Endothelial cell of umbilical vein (primary cell): ENCODE measurements around the gene DDX59. TPM values are rescaled to one million over a fixed set of nuclear protein-coding genes. Genes with fewer than 3 reads are reported as not detected.

Source experiments
- BruUV-seq: library from RNA; stranded (reverse); fragments of 400-500 nt; replicated peaks from 2 replicates; lab custom pipeline; 2021; lab: Mats Ljungman, UMichigan
- CTCF ChIA-PET: fragments of 300-600, 350-600 bp; sonication (Branson Sonifier 250); formaldehyde crosslinking; loops from one replicate; lab custom pipeline; 2021; ENCODE audit warnings: antibody characterized with exemption, inconsistent platforms; lab: Charles Lee
- POLR2A ChIA-PET: fragments of 300-600, 350-600 bp; sonication (Branson Sonifier 250); formaldehyde crosslinking; loops from one replicate; lab custom pipeline; 2021; ENCODE audit warnings: antibody characterized with exemption, inconsistent platforms; lab: Charles Lee
- DNase-seq: peaks from one replicate; pipeline ENCODE4 v3.0.0-alpha.2; 2011; ENCODE audit warnings: low read depth, low spot score
- FAIRE-seq: peaks from 2 replicates; lab custom pipeline; 2011; peaks lifted over from hg19 to GRCh38; lab: Jason Lieb, UNC
- H2AFZ ChIP-seq: 2 replicates; pipeline ENCODE4 v1.6.0; 2012; ENCODE audit warnings: low read depth, low read length, control low read depth, inconsistent platforms
- H3K27ac ChIP-seq: 2 replicates; pipeline ENCODE4 v1.5.1; 2011; ENCODE audit warnings: low read depth, mild to moderate bottlenecking, control low read depth, low read length, moderate library complexity; ENCODE audit not compliant: insufficient read depth
- H3K27me3 ChIP-seq, 2 experiments: 2 replicates each; pipeline versions ENCODE4 v1.6.0 to v1.6.1; 2011; ENCODE audit warnings: low read length in 2 of 2, mixed read lengths in 1 of 2; ENCODE audit not compliant: control insufficient read depth in 2 of 2, insufficient read depth in 2 of 2
- H3K36me3 ChIP-seq, 2 experiments: 2 replicates in 1 of 2; 3 replicates in 1 of 2; pipeline ENCODE4 v1.5.1; 2011; ENCODE audit warnings: low read length in 2 of 2, mild to moderate bottlenecking in 1 of 2, moderate library complexity in 1 of 2; ENCODE audit not compliant: control insufficient read depth in 2 of 2, insufficient read depth in 2 of 2; ENCODE audit errors: extremely low read depth in 1 of 2
- H3K4me1 ChIP-seq: 3 replicates; pipeline ENCODE4 v1.5.1; 2011; ENCODE audit warnings: mild to moderate bottlenecking, low read length; ENCODE audit not compliant: control insufficient read depth, insufficient read depth; ENCODE audit errors: extremely low read depth
- H3K4me2 ChIP-seq: 2 replicates; pipeline ENCODE4 v1.6.1; 2011; ENCODE audit warnings: low read length, control low read depth, mixed read lengths; ENCODE audit not compliant: insufficient read depth
- H3K4me3 ChIP-seq, 3 experiments: fragments of 200-600 bp in 1 of 3; sonication (generic), shearing (Covaris generic) in 1 of 3; replicated peaks in 1 of 3; 2 replicates each; pipeline ENCODE4 v1.5.1; 2011 to 2016; ENCODE audit warnings: control low read depth in 3 of 3, low read length in 3 of 3, mild to moderate bottlenecking in 2 of 3, inconsistent platforms in 1 of 3, low read depth in 1 of 3, moderate library complexity in 1 of 3; ENCODE audit not compliant: insufficient read depth in 1 of 3
- H3K79me2 ChIP-seq: 2 replicates; pipeline ENCODE4 v1.6.0; 2012; ENCODE audit warnings: low read length, inconsistent platforms; ENCODE audit not compliant: control insufficient read depth, insufficient read depth
- H3K9ac ChIP-seq: replicated peaks from 2 replicates; pipeline ENCODE3; 2011; ENCODE audit warnings: low read length, control low read depth; ENCODE audit not compliant: insufficient read depth; ENCODE audit errors: extremely low read depth
- H3K9me1 ChIP-seq: replicated peaks from 3 replicates; pipeline ENCODE4 v1.6.0; 2011; ENCODE audit warnings: mild to moderate bottlenecking, low read length; ENCODE audit not compliant: control insufficient read depth, insufficient read depth; ENCODE audit errors: extremely low read depth
- H3K9me3 ChIP-seq: replicated peaks from 2 replicates; pipeline ENCODE4 v1.5.1; 2012; ENCODE audit warnings: low read length, inconsistent platforms; ENCODE audit not compliant: control insufficient read depth, insufficient read depth
- H4K20me1 ChIP-seq: replicated peaks from 2 replicates; pipeline ENCODE3; 2011; ENCODE audit warnings: mild to moderate bottlenecking, low read length; ENCODE audit not compliant: control insufficient read depth, insufficient read depth; ENCODE audit errors: extremely low read depth
- CTCF ChIP-seq, 2 donors: IDR thresholded peaks; 1 replicate in 1 of 2; 2 replicates in 1 of 2; pipeline ENCODE4 v1.5.1; 2011; ENCODE audit warnings: low read length in 2 of 2, mild to moderate bottlenecking in 2 of 2, moderate library complexity in 2 of 2, control low read depth in 1 of 2, inconsistent platforms in 1 of 2, low read depth in 1 of 2; ENCODE audit not compliant: insufficient read depth in 1 of 2; ENCODE audit errors: extremely low read depth in 1 of 2
- EZH2 ChIP-seq: IDR thresholded peaks from 2 replicates; pipeline ENCODE4 v1.6.1; 2012; ENCODE audit warnings: borderline replicate concordance, low read depth, mild to moderate bottlenecking, moderate library complexity, low read length, inconsistent platforms; ENCODE audit not compliant: severe bottlenecking
- FOS ChIP-seq: IDR thresholded peaks from 2 replicates; pipeline ENCODE4 v1.6.1; 2011; ENCODE audit warnings: mild to moderate bottlenecking, low read length, moderate library complexity, borderline replicate concordance; ENCODE audit not compliant: insufficient read depth
- GATA2 ChIP-seq: IDR thresholded peaks from 2 replicates; pipeline ENCODE4 v1.7.0; 2011; ENCODE audit warnings: low read depth, mild to moderate bottlenecking, moderate library complexity, mixed read lengths, low read length; ENCODE audit not compliant: insufficient read length, insufficient read depth
- JUN ChIP-seq: IDR thresholded peaks from 2 replicates; pipeline ENCODE4 v1.6.1; 2011; ENCODE audit warnings: borderline replicate concordance, low read depth; ENCODE audit not compliant: insufficient read length, insufficient read depth
- MYC ChIP-seq: IDR thresholded peaks from one replicate; pipeline ENCODE4 v1.6.1; 2011; ENCODE audit warnings: mild to moderate bottlenecking, low read depth, low read length
- POLR2A ChIP-seq: IDR thresholded peaks from 2 replicates; pipeline ENCODE4 v1.6.1; 2012; ENCODE audit warnings: low read depth, mild to moderate bottlenecking, control low read depth, low read length
- POLR2AphosphoS5 ChIP-seq: IDR thresholded peaks from 2 replicates; pipeline ENCODE4 v1.6.1; 2012; ENCODE audit warnings: low read depth, mild to moderate bottlenecking, control low read depth, low read length, moderate library complexity; ENCODE audit not compliant: insufficient read depth
- dilution Hi-C: fragments of 300-500 bp; cut with MboI; formaldehyde crosslinking; loops from one replicate; pipeline ENCODE4 v1.15.0; 2019; ENCODE audit warnings: low sequenced_read_pairs; ENCODE audit not compliant: extremely low pct_ligation_motif_present
- intact Hi-C: fragments of 100-400 bp; cut with micrococcal nuclease; formaldehyde crosslinking; loops from one replicate; pipeline ENCODE4 v1.10.0; 2022
- polyA plus RNA-seq, 4 experiments: library from polyadenylated mRNA; depleted of rRNA in 3 of 4; stranded (reverse) in 3 of 4; unstranded in 1 of 4; fragments of >200 nt; gene quantifications; 2 replicates each; pipeline versions ENCODE4 v1.2.1 to v1.2.3, GENCODE V29; 2011 to 2012; ENCODE audit warnings: missing spikeins in 1 of 4
- total RNA-seq: library from RNA; stranded (reverse); gene quantifications from 2 replicates; pipeline ENCODE4 v1.2.3, GENCODE V29; 2021
- TF ChIP-seq, protein P1 (sequence below): IDR thresholded peaks from 2 replicates; pipeline ENCODE4 v1.6.1; 2011; ENCODE audit not compliant: insufficient read depth, insufficient read length

DDX59 gene
- total and polyA plus RNA-seq, 2 donors (not counting 3 experiments of a cell fraction or from before 2014, with no cell fraction given): 8.1 to 17.7 TPM

- no peak for DNase-seq
- no peak overlapping the region for H3K4me3 ChIP-seq
- H3K36me3 ChIP-seq: no peaks in the 10 kb centered on the region
- H3K9me3 ChIP-seq: no peaks in the 10 kb centered on the region
- H4K20me1 ChIP-seq: no peaks in the 10 kb centered on the region
- no peaks in the 10 kb centered on the region for H3K27me3 ChIP-seq
- no peak overlapping the region for H3K4me2 ChIP-seq
- no peak overlapping the region for H2AFZ ChIP-seq
- ChIA-PET CTCF (interaction anchor here (2.5 kb wide), 1 partner anchor 55 kb away, joined by 10 read pairs; no protein-coding TSS in a partner anchor), POLR2A (no interaction called here)
- H3K9me1 ChIP-seq: no peaks in the 10 kb centered on the region
- no peak overlapping the region for H3K9ac ChIP-seq
- intact Hi-C loops (no loop called here), dilution Hi-C loops (no loop called here)
- no peaks in the 10 kb centered on the region for H3K79me2 ChIP-seq
- no peak for TF ChIP-seq POLR2A
- TF ChIP-seq, protein P1, sequence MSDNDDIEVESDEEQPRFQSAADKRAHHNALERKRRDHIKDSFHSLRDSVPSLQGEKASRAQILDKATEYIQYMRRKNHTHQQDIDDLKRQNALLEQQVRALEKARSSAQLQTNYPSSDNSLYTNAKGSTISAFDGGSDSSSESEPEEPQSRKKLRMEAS: no peak
- TF ChIP-seq CTCF (IDR thresholded peaks at IDR 0.05; ENCODE audit: extremely low read depth in 1 of 2, insufficient read depth in 1 of 2, low read depth in 1 of 2, low read length in 2 of 2): no peak
- no peak for TF ChIP-seq POLR2AphosphoS5
- no peaks in the 10 kb centered on the region for H3K4me1 ChIP-seq
- no peak for FAIRE-seq
- no peak overlapping the region for H3K27ac ChIP-seq
- no TSS peak for BruUV-seq
These were observed 7.1 kb upstream of the DDX59 start for GRCh38 chr1:200676829-200677228.

GRCh38 chr1:200675588-200675852 lies 5.8 kb upstream of the DDX59 start:
- Histone ChIP-seq H3K9ac (no peak overlapping the region), H4K20me1 (no peaks in the 10 kb centered on the region), H3K4me3 (no peak overlapping the region), H3K9me3 (no peaks in the 10 kb centered on the region), H3K9me1 (no peaks in the 10 kb centered on the region), H3K27ac (no peak overlapping the region), H3K27me3 (no peaks in the 10 kb centered on the region), H2AFZ (no peak overlapping the region), H3K4me1 (peaks cover 10% of the 10 kb centered on the region), H3K36me3 (no peaks in the 10 kb centered on the region), H3K79me2 (no peaks in the 10 kb centered on the region), H3K4me2 (no peak overlapping the region)
- TF ChIP-seq MYC (no peak), CTCF (IDR thresholded peaks at IDR 0.05; ENCODE audit: extremely low read depth in 1 of 2, insufficient read depth in 1 of 2, low read depth in 1 of 2, low read length in 2 of 2) (no peak), JUN (no peak), EZH2 (no peak), GATA2 (no peak), FOS (no peak), POLR2AphosphoS5 (no peak), POLR2A (no peak)
- TF ChIP-seq, protein P1: no peak
- CTCF ChIA-PET: interaction anchor here (2.5 kb wide), 1 partner anchor 54 kb away, joined by 10 read pairs; no protein-coding TSS in a partner anchor
- POLR2A ChIA-PET: interaction anchor here (0.6 kb wide), 1 partner anchor 45 kb away, joined by 11 read pairs; no protein-coding TSS in a partner anchor
- no TSS peak for BruUV-seq
- intact Hi-C loops: no loop called here
- DNase-seq (no peak), FAIRE-seq (no peak)
- dilution Hi-C loops: no loop called here
